HepG2 (cell line): Measurements from ENCODE around the gene INSR. TPM values are rescaled to one million over a fixed set of nuclear protein-coding genes. Genes with fewer than 3 reads are reported as not detected.

Source experiments
- ARNTL ChIP-seq: sonication (generic); formaldehyde crosslinking; IDR thresholded peaks from 2 replicates; pipeline ENCODE4 v1.4.0; 2020; ENCODE audit warnings: mild to moderate bottlenecking, missing genetic modification reagents
- ETS1 ChIP-seq: sonication (generic); formaldehyde crosslinking; IDR thresholded peaks from 2 replicates; pipeline ENCODE4 v1.4.0; 2020; ENCODE audit warnings: missing genetic modification reagents
- ETV5 ChIP-seq: IDR thresholded peaks from 2 replicates; pipeline ENCODE4 v1.6.1; 2018; ENCODE audit warnings: missing biosample characterization, missing genetic modification reagents, inconsistent platforms, borderline replicate concordance
- HNRNPL ChIP-seq: fragments of 200-400 bp; formaldehyde crosslinking; IDR thresholded peaks from 2 replicates; pipeline ENCODE4 v1.6.1; 2017; ENCODE audit warnings: mild to moderate bottlenecking, low read depth, low read length
- MBNL3 ChIP-seq: fragments of 250-450 bp; sonication (Bioruptor Pico); conservative IDR thresholded peaks from 2 replicates; pipeline ENCODE4 v1.8.0; 2022; ENCODE audit warnings: mild to moderate bottlenecking, inconsistent platforms
- NFAT5 ChIP-seq: sonication (generic); formaldehyde crosslinking; IDR thresholded peaks from 2 replicates; pipeline ENCODE4 v1.4.0; 2020; ENCODE audit warnings: missing genetic modification reagents
- NFE2L1 ChIP-seq: sonication (generic); formaldehyde crosslinking; IDR thresholded peaks from 2 replicates; pipeline ENCODE4 v1.4.0; 2020; ENCODE audit warnings: missing genetic modification reagents, mild to moderate bottlenecking, borderline replicate concordance
- NFYB ChIP-seq: sonication (generic); formaldehyde crosslinking; IDR thresholded peaks from 2 replicates; pipeline ENCODE4 v1.4.0; 2020; ENCODE audit warnings: missing genetic modification reagents
- NR1H2 ChIP-seq: sonication (generic); formaldehyde crosslinking; IDR thresholded peaks from 2 replicates; pipeline ENCODE4 v1.8.1; 2022; ENCODE audit warnings: low read depth, missing genetic modification reagents, borderline replicate concordance
- NRL ChIP-seq: sonication (generic); formaldehyde crosslinking; IDR thresholded peaks from 2 replicates; pipeline ENCODE4 v1.5.0; 2020; ENCODE audit warnings: missing genetic modification reagents, mild to moderate bottlenecking, moderate library complexity, borderline replicate concordance
- PBX2 ChIP-seq: IDR thresholded peaks from 2 replicates; pipeline ENCODE4 v1.6.1; 2016; ENCODE audit warnings: control low read depth
- PHF20 ChIP-seq: sonication (generic); formaldehyde crosslinking; IDR thresholded peaks from 2 replicates; pipeline ENCODE4 v1.5.0; 2020; ENCODE audit warnings: mild to moderate bottlenecking, missing genetic modification reagents
- SETDB1 ChIP-seq: sonication (generic); formaldehyde crosslinking; IDR thresholded peaks from 2 replicates; pipeline ENCODE4 v1.5.1; 2020; ENCODE audit warnings: missing genetic modification reagents, mild to moderate bottlenecking, borderline replicate concordance
- SNRNP70 ChIP-seq: fragments of 200-400 bp; formaldehyde crosslinking; IDR thresholded peaks from 2 replicates; pipeline ENCODE4 v1.6.1; 2017; ENCODE audit warnings: mild to moderate bottlenecking, low read depth, low read length, moderate library complexity
- THRA ChIP-seq: sonication (generic); formaldehyde crosslinking; IDR thresholded peaks from 2 replicates; pipeline ENCODE4 v1.4.0; 2020; ENCODE audit warnings: missing genetic modification reagents, borderline replicate concordance
- U2AF2 ChIP-seq: fragments of 200-400 bp; formaldehyde crosslinking; IDR thresholded peaks from 2 replicates; pipeline ENCODE4 v1.6.1; 2017; ENCODE audit warnings: low read depth, mild to moderate bottlenecking, low read length
- XRCC5 ChIP-seq: fragments of 200-400 bp; formaldehyde crosslinking; optimal IDR thresholded peaks from 2 replicates; pipeline ENCODE3; 2017; ENCODE audit warnings: mild to moderate bottlenecking, low read length
- ZNF616 ChIP-seq: sonication (generic); formaldehyde crosslinking; IDR thresholded peaks from 2 replicates; pipeline ENCODE4 v1.5.0; 2020; ENCODE audit warnings: low read depth, mild to moderate bottlenecking, missing genetic modification reagents
- polyA plus RNA-seq, 8 experiments: library from polyadenylated mRNA; depleted of rRNA in 3 of 8; stranded (reverse) in 7 of 8; unstranded in 1 of 8; fragments of >200 nt; fragmentation: Illumina TruSeq in 4 of 8; extraction: Trizol in 4 of 8; gene quantifications; 2 replicates each; pipeline versions ENCODE4 v1.2.1 to v1.2.3, GENCODE V29; 2011 to 2016; ENCODE audit warnings: low read depth in 4 of 8, missing spikeins in 1 of 8, mixed read lengths in 1 of 8; ENCODE audit not compliant: insufficient read depth in 1 of 8
- total RNA-seq, 5 experiments: library from RNA; depleted of rRNA; stranded (reverse); fragments of >200 nt; fragmentation: Illumina TruSeq; extraction: Trizol; gene quantifications; 2 replicates each; pipeline ENCODE4 v1.2.3, GENCODE V29; 2016; ENCODE audit warnings: low read depth in 1 of 5

The INSR gene
- total and polyA plus RNA-seq, 2 of the 13 experiments (the other 11 are each of a cell fraction or from before 2014, with no cell fraction given), result 24.2 to 29.8 TPM

GRCh38 chr19:7292950-7293761, 1.1 kb downstream of the INSR start (continued):
- TF ChIP-seq SETDB1 (CRISPR knock-in tag) (no peak), HNRNPL (peak; percentile 85), ETV5 (CRISPR knock-in tag) (no peak), MBNL3 (CRISPR knock-in tag) (no peak), NFE2L1 (CRISPR knock-in tag) (no peak), ETS1 (CRISPR knock-in tag) (0 out of 2 replicates have a peak, but pooled peaks have one; percentile 81), ARNTL (CRISPR knock-in tag) (no peak), PBX2 (no peak), THRA (0 out of 2 replicates have a peak, but pooled peaks have one; percentile 19), NR1H2 (CRISPR knock-in tag) (no peak), NFAT5 (CRISPR knock-in tag) (no peak), SNRNP70 (no peak), NRL (CRISPR knock-in tag) (no peak), NFYB (0 out of 2 replicates have a peak, but pooled peaks have one; percentile 20), PHF20 (CRISPR knock-in tag) (no peak), XRCC5 (no peak), U2AF2 (no peak), ZNF616 (no peak; the same call in 1 of the 2 replicates)
